GM12801 (cell line): ENCODE data around the gene SYDE1.

Experiments used
- CTCF ChIP-seq: IDR thresholded peaks from one replicate; pipeline ENCODE4 v1.5.1; 2011; ENCODE audit warnings: control low read depth; ENCODE audit not compliant: insufficient read length; ENCODE audit errors: extremely low read depth

The SYDE1 gene

GRCh38 chr19:15137777-15138176 lies 30.6 kb downstream of the SYDE1 start:
- TF ChIP-seq CTCF = no peak

GRCh38 chr19:15138427-15138826 lies 31.2 kb downstream of the SYDE1 start:
- no peak for TF ChIP-seq CTCF

GRCh38 chr19:15141143-15141542 lies 33.9 kb downstream of the SYDE1 start:
- no peak for TF ChIP-seq CTCF

GRCh38 chr19:15142313-15142712 lies 35.1 kb downstream of the SYDE1 start:
- no peak for TF ChIP-seq CTCF

GRCh38 chr19:15144046-15144646 lies 36.9 kb downstream of the SYDE1 start:
- no peak for TF ChIP-seq CTCF

- no peak for TF ChIP-seq CTCF
Measured at GRCh38 chr19:15147090-15147489, 39.9 kb downstream of the SYDE1 start.

GRCh38 chr19:15149737-15150136 lies 42.5 kb downstream of the SYDE1 start:
- no peak for TF ChIP-seq CTCF
